HepG2 (cell line): ENCODE data around the gene SF3B2. TPM values are rescaled to one million over a fixed set of nuclear protein-coding genes. Genes with fewer than 3 reads are reported as not detected.

Experiments used
- CENPT ChIP-seq: sonication (generic); formaldehyde crosslinking; IDR thresholded peaks from 2 replicates; pipeline ENCODE4 v1.8.0; 2022; ENCODE audit warnings: low read depth, mild to moderate bottlenecking, moderate library complexity, missing genetic modification reagents
- EP300 ChIP-seq, 3 experiments: sonication (generic) in 1 of 3; formaldehyde crosslinking in 1 of 3; IDR thresholded peaks; 2 replicates each; pipeline versions ENCODE4 v1.5.1 to v1.6.1; 2011 to 2020; ENCODE audit warnings: low read depth in 2 of 3, low read length in 2 of 3, borderline replicate concordance in 1 of 3, improper control_type of control experiment in 1 of 3, mild to moderate bottlenecking in 1 of 3, missing genetic modification reagents in 1 of 3, moderate library complexity in 1 of 3
- FOXJ3 ChIP-seq: sonication (generic); formaldehyde crosslinking; IDR thresholded peaks from 2 replicates; pipeline ENCODE4 v1.4.0; 2020; ENCODE audit warnings: missing genetic modification reagents, mild to moderate bottlenecking, borderline replicate concordance
- GLI4 ChIP-seq: sonication (generic); formaldehyde crosslinking; IDR thresholded peaks from 2 replicates; pipeline ENCODE4 v1.5.1; 2020; ENCODE audit warnings: missing genetic modification reagents, mild to moderate bottlenecking, moderate library complexity, borderline replicate concordance
- HMG20A ChIP-seq: IDR thresholded peaks from 2 replicates; pipeline ENCODE4 v1.6.1; 2016; ENCODE audit warnings: borderline replicate concordance
- HOXA5 ChIP-seq: sonication (generic); formaldehyde crosslinking; IDR thresholded peaks from 2 replicates; pipeline ENCODE4 v1.4.0; 2020; ENCODE audit warnings: missing genetic modification reagents
- KDM3A ChIP-seq: IDR thresholded peaks from 2 replicates; pipeline ENCODE4 v1.6.1; 2018; ENCODE audit warnings: low read depth, missing compliant biosample characterization
- LCORL ChIP-seq, 2 experiments: fragments of 450-650 bp in 1 of 2; sonication (generic) in 1 of 2; formaldehyde crosslinking in 1 of 2; IDR thresholded peaks; 2 replicates each; pipeline versions ENCODE4 v1.5.0 to v1.6.1; 2017 to 2020; ENCODE audit warnings: antibody characterized with exemption in 1 of 2, missing genetic modification reagents in 1 of 2
- NKX3-1 ChIP-seq: sonication (generic); formaldehyde crosslinking; IDR thresholded peaks from 2 replicates; pipeline ENCODE4 v1.5.0; 2020; ENCODE audit warnings: missing genetic modification reagents
- POLR2AphosphoS5 ChIP-seq: IDR thresholded peaks from 2 replicates; pipeline ENCODE4 v1.6.1; 2012; ENCODE audit warnings: low read depth, low read length
- RXRB ChIP-seq: IDR thresholded peaks from 2 replicates; pipeline ENCODE4 v1.6.1; 2016; ENCODE audit warnings: borderline replicate concordance, missing genetic modification reagents, missing compliant biosample characterization
- SALL2 ChIP-seq: sonication (generic); formaldehyde crosslinking; IDR thresholded peaks from 2 replicates; pipeline ENCODE4 v1.8.1; 2023; ENCODE audit warnings: mild to moderate bottlenecking, missing genetic modification reagents, inconsistent platforms
- SNAPC2 ChIP-seq: sonication (generic); formaldehyde crosslinking; IDR thresholded peaks from 2 replicates; pipeline ENCODE4 v1.8.1; 2022; ENCODE audit warnings: mild to moderate bottlenecking, missing genetic modification reagents
- SP1 ChIP-seq, 2 experiments: fragments of 450-650 bp in 1 of 2; sonication (generic) in 1 of 2; formaldehyde crosslinking in 1 of 2; IDR thresholded peaks; 2 replicates each; pipeline versions ENCODE4 v1.4.0 to v1.6.1; 2016 to 2020; ENCODE audit warnings: missing genetic modification reagents in 1 of 2
- ZNF331 ChIP-seq: sonication (generic); formaldehyde crosslinking; IDR thresholded peaks from 2 replicates; pipeline ENCODE4 v1.4.0; 2020; ENCODE audit warnings: missing genetic modification reagents
- ZNF337 ChIP-seq: sonication (generic); formaldehyde crosslinking; IDR thresholded peaks from 2 replicates; pipeline ENCODE4 v1.5.1; 2020; ENCODE audit warnings: missing genetic modification reagents, low read depth, mild to moderate bottlenecking, borderline replicate concordance
- ZNF558 ChIP-seq: sonication (generic); formaldehyde crosslinking; IDR thresholded peaks from 2 replicates; pipeline ENCODE4 v1.9.0; 2022; ENCODE audit warnings: mild to moderate bottlenecking, missing genetic modification reagents, borderline replicate concordance
- ZNF607 ChIP-seq: sonication (generic); formaldehyde crosslinking; IDR thresholded peaks from 2 replicates; pipeline ENCODE4 v1.5.1; 2020; ENCODE audit warnings: missing genetic modification reagents, mild to moderate bottlenecking, borderline replicate concordance
- ZNF777 ChIP-seq: sonication (generic); formaldehyde crosslinking; IDR thresholded peaks from 2 replicates; pipeline ENCODE4 v1.4.0; 2020; ENCODE audit warnings: missing genetic modification reagents
- ZNF83 ChIP-seq: sonication (generic); formaldehyde crosslinking; IDR thresholded peaks from 2 replicates; pipeline ENCODE4 v1.4.0; 2020; ENCODE audit warnings: missing genetic modification reagents, mild to moderate bottlenecking, borderline replicate concordance
- polyA plus RNA-seq, 8 experiments: library from polyadenylated mRNA; depleted of rRNA in 3 of 8; stranded (reverse) in 7 of 8; unstranded in 1 of 8; fragments of >200 nt; fragmentation: Illumina TruSeq in 4 of 8; extraction: Trizol in 4 of 8; gene quantifications; 2 replicates each; pipeline versions ENCODE4 v1.2.1 to v1.2.3, GENCODE V29; 2011 to 2016; ENCODE audit warnings: low read depth in 4 of 8, missing spikeins in 1 of 8, mixed read lengths in 1 of 8; ENCODE audit not compliant: insufficient read depth in 1 of 8
- total RNA-seq, 5 experiments: library from RNA; depleted of rRNA; stranded (reverse); fragments of >200 nt; fragmentation: Illumina TruSeq; extraction: Trizol; gene quantifications; 2 replicates each; pipeline ENCODE4 v1.2.3, GENCODE V29; 2016; ENCODE audit warnings: low read depth in 1 of 5
- TF ChIP-seq, protein P1 (sequence below): sonication (generic); formaldehyde crosslinking; IDR thresholded peaks from 2 replicates; pipeline ENCODE4 v1.4.0; 2020; ENCODE audit warnings: missing genetic modification reagents

SF3B2 gene
- total and polyA plus RNA-seq, 2 of the 13 experiments (the other 11 are each of a cell fraction or from before 2014, with no cell fraction given), result 70.4 to 153 TPM

GRCh38 chr11:66022401-66023185 lies 29.6 kb upstream of the SF3B2 start (continued):
- TF ChIP-seq GLI4 (0 out of 2 replicates have a peak, but pooled peaks have one; percentile 45), ZNF83 (CRISPR knock-in tag) (no peak), NKX3-1 (CRISPR knock-in tag) (peak; percentile 68; the same call in 1 of the 2 replicates), CENPT (CRISPR knock-in tag) (no peak), RXRB (CRISPR knock-in tag) (peak; percentile 25; the same call in 1 of the 2 replicates), EP300 (IDR thresholded peaks at IDR 0.05; ENCODE audit: low read depth in 2 of 2, low read length in 2 of 2) (no peak), EP300 (CRISPR knock-in tag; IDR thresholded peaks at IDR 0.05; ENCODE audit: borderline replicate concordance) (no peak), LCORL (IDR thresholded peaks at IDR 0.05) (no peak), LCORL (CRISPR knock-in tag; IDR thresholded peaks at IDR 0.05) (0 out of 2 replicates have a peak, but pooled peaks have one; percentile 35), HMG20A (no peak), FOXJ3 (no peak), KDM3A (CRISPR knock-in tag) (0 out of 2 replicates have a peak, but pooled peaks have one; percentile 64), ZNF331 (CRISPR knock-in tag) (peak; percentile 38; the same call in 1 of the 2 replicates), SNAPC2 (CRISPR knock-in tag) (no peak), SALL2 (CRISPR knock-in tag) (0 out of 2 replicates have a peak, but pooled peaks have one; percentile 64), SP1 (IDR thresholded peaks at IDR 0.05) (no peak), SP1 (CRISPR knock-in tag; IDR thresholded peaks at IDR 0.05) (peak; percentile 33; the same call in 1 of the 2 replicates), ZNF607 (no peak), POLR2AphosphoS5 (no peak), ZNF777 (0 out of 2 replicates have a peak, but pooled peaks have one; percentile 24), ZNF337 (no peak), ZNF558 (CRISPR knock-in tag) (no peak), HOXA5 (CRISPR knock-in tag) (peak; percentile 37; the same call in 1 of the 2 replicates)
- TF ChIP-seq, protein P1, sequence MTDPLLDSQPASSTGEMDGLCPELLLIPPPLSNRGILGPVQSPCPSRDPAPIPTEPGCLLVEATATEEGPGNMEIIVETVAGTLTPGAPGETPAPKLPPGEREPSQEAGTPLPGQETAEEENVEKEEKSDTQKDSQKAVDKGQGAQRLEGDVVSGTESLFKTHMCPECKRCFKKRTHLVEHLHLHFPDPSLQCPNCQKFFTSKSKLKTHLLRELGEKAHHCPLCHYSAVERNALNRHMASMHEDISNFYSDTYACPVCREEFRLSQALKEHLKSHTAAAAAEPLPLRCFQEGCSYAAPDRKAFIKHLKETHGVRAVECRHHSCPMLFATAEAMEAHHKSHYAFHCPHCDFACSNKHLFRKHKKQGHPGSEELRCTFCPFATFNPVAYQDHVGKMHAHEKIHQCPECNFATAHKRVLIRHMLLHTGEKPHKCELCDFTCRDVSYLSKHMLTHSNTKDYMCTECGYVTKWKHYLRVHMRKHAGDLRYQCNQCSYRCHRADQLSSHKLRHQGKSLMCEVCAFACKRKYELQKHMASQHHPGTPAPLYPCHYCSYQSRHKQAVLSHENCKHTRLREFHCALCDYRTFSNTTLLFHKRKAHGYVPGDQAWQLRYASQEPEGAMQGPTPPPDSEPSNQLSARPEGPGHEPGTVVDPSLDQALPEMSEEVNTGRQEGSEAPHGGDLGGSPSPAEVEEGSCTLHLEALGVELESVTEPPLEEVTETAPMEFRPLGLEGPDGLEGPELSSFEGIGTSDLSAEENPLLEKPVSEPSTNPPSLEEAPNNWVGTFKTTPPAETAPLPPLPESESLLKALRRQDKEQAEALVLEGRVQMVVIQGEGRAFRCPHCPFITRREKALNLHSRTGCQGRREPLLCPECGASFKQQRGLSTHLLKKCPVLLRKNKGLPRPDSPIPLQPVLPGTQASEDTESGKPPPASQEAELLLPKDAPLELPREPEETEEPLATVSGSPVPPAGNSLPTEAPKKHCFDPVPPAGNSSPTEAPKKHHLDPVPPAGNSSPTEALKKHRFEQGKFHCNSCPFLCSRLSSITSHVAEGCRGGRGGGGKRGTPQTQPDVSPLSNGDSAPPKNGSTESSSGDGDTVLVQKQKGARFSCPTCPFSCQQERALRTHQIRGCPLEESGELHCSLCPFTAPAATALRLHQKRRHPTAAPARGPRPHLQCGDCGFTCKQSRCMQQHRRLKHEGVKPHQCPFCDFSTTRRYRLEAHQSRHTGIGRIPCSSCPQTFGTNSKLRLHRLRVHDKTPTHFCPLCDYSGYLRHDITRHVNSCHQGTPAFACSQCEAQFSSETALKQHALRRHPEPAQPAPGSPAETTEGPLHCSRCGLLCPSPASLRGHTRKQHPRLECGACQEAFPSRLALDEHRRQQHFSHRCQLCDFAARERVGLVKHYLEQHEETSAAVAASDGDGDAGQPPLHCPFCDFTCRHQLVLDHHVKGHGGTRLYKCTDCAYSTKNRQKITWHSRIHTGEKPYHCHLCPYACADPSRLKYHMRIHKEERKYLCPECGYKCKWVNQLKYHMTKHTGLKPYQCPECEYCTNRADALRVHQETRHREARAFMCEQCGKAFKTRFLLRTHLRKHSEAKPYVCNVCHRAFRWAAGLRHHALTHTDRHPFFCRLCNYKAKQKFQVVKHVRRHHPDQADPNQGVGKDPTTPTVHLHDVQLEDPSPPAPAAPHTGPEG, result peak; percentile 99
